Suprapubic skin (tissue), 4 donors: ENCODE measurements around the gene TOR2A.

Experiments
- CTCF ChIP-seq, 2 donors: fragments of 200-600 bp in 1 of 2; fragments of 450-650 bp in 1 of 2; sonication (generic) in 1 of 2; IDR thresholded peaks; one replicate each; pipeline ENCODE4 v1.5.1; 2016 to 2019; ENCODE audit warnings: antibody characterized with exemption in 2 of 2, mild to moderate bottlenecking in 1 of 2, moderate library complexity in 1 of 2
- EP300 ChIP-seq: sonication (generic); formaldehyde crosslinking; IDR thresholded peaks from one replicate; pipeline ENCODE4 v1.6.1; 2017; ENCODE audit warnings: antibody characterized with exemption
- POLR2AphosphoS5 ChIP-seq, 3 donors: sonication (generic); formaldehyde crosslinking; IDR thresholded peaks; one replicate each; pipeline ENCODE4 v1.6.1; 2017; ENCODE audit warnings: antibody characterized with exemption in 3 of 3

- no peak for TF ChIP-seq CTCF (IDR thresholded peaks at IDR 0.05)
- TF ChIP-seq EP300, result no peak
- no peak for TF ChIP-seq POLR2AphosphoS5 (IDR thresholded peaks at IDR 0.05)
Measured at GRCh38 chr9:127723444-127723843, 11.7 kb downstream of the TOR2A start.
